ENCODE data around the gene RCAN1.
A peak's percentile ranks its signal among the peaks of the same experiment; 100 is the strongest.

Gene RCAN1

GRCh38 chr21:34603002-34603709 is 11.8 kb downstream of the RCAN1 start:
- CTCF ChIA-PET, result interaction anchor here (0.6 to 5.5 kb wide), 28 partner anchors 9 to 332 kb away, joined by 3 to 44 read pairs (median 4); partner anchors contain the start of genes KCNE1 and KCNE2
- 44% methylated on average over 18 of the region's 19 CpGs for WGBS (ENCODE audit: insufficient coverage)
- POLR2A ChIA-PET, result no interaction called here

DNA sequence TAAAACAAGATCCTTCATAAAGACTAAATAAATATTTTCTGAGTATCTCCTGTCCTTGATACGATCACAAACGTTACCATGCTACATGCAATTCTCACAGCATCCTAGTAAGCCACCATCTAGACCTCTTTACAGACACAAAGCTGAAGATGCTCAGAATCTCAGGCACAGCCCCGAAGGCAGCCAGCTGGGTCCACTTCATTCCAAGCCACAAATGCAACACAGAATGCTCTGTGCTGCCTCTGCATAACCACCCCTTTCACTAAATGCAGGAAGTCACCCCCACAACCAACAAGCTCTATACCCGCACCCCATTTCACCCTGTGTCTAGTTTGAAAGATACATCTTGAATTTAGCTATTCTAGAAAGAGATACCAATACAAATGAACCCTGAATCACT is 12.9 kb downstream of the RCAN1 start:
- ChIA-PET CTCF (interaction anchor here (0.5 to 5.5 kb wide), 16 partner anchors 10 to 1828 kb away, joined by 3 to 44 read pairs (median 5); partner anchors contain the start of genes KCNE1 and KCNE2), POLR2A (no interaction called here)
- WGBS (ENCODE audit: insufficient coverage), result 100% methylated on average over 4 of the region's 4 CpGs
- no peak for DNase-seq
- Histone ChIP-seq H3K27ac (ENCODE audit: insufficient read depth in 1 of 2, low read depth in 1 of 2, low read length in 2 of 2, poor library complexity in 1 of 2, severe bottlenecking in 2 of 2) (no peak overlapping the region), H3K4me3 (ENCODE audit: control insufficient read depth in 1 of 7, extremely low read depth in 1 of 7, insufficient read depth in 4 of 7, low read depth in 2 of 7, low read length in 6 of 7) (no peak overlapping the region), H3K27me3 (replicated peaks in 2 of 5; ENCODE audit: control insufficient read depth in 4 of 5, insufficient read depth in 5 of 5, low read length in 4 of 5) (no peaks in the 10 kb centered on the region), H3K4me1 (ENCODE audit: control extremely low read depth in 1 of 4, control insufficient read depth in 4 of 4, insufficient read depth in 4 of 4, low read length in 3 of 4) (no peaks in the 10 kb centered on the region), H3K36me3 (ENCODE audit: control insufficient read depth in 4 of 4, insufficient read depth in 4 of 4, low read length in 3 of 4) (no peaks in the 10 kb centered on the region), H3K9me3 (ENCODE audit: control extremely low read depth in 1 of 5, control insufficient read depth in 4 of 5, insufficient read depth in 2 of 5, low read depth in 1 of 5, low read length in 4 of 5) (no peaks in the 10 kb centered on the region)

More at GRCh38 chr21:34603002-34603709, 11.8 kb downstream of the RCAN1 start:
- Histone ChIP-seq H3K27me3 (replicated peaks in 2 of 5; ENCODE audit: control insufficient read depth in 4 of 5, insufficient read depth in 5 of 5, low read length in 4 of 5) (no peaks in the 10 kb centered on the region), H3K4me1 (ENCODE audit: control extremely low read depth in 1 of 4, control insufficient read depth in 4 of 4, insufficient read depth in 4 of 4, low read length in 3 of 4) (no peaks in the 10 kb centered on the region), H3K9me3 (ENCODE audit: control extremely low read depth in 1 of 5, control insufficient read depth in 4 of 5, insufficient read depth in 2 of 5, low read depth in 1 of 5, low read length in 4 of 5) (no peaks in the 10 kb centered on the region), H3K36me3 (ENCODE audit: control insufficient read depth in 4 of 4, insufficient read depth in 4 of 4, low read length in 3 of 4) (no peaks in the 10 kb centered on the region), H3K4me3 (ENCODE audit: control insufficient read depth in 1 of 7, extremely low read depth in 1 of 7, insufficient read depth in 4 of 7, low read depth in 2 of 7, low read length in 6 of 7) (no peak overlapping the region), H3K27ac (ENCODE audit: insufficient read depth in 1 of 2, low read depth in 1 of 2, low read length in 2 of 2, poor library complexity in 1 of 2, severe bottlenecking in 2 of 2) (no peak overlapping the region)
- peak; percentile 63 to 83 (median 80) for DNase-seq

DNA sequence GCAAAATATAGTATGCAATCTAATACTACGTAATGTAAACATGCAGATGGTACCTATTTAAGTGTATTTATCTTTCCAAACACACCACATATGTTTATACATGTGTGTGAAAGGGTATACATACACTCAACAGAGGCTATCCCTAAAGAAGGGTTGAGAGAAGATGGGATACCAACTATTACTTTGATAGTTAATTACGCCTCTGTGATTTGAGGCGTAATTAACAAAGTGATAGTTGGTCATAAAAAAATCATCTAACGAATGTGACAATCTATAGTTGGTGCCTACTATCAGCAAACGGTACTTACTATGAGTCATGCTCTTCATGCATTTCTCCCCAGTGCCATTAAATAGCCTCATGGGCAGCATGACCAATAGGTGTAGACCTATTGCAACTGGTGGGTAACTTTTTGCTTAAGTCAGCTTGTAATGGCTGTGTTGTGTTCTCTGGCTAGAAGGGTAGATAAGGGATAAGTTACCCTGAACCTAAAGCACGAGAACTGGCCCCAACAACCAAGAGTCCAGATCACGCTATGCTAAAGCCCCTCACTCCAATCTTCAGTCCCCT is 15.3 kb downstream of the RCAN1 start:
- Histone ChIP-seq H3K4me1 (ENCODE audit: control extremely low read depth in 1 of 4, control insufficient read depth in 4 of 4, insufficient read depth in 4 of 4, low read length in 3 of 4) (no peaks in the 10 kb centered on the region), H3K27me3 (replicated peaks in 2 of 5; ENCODE audit: control insufficient read depth in 4 of 5, insufficient read depth in 5 of 5, low read length in 4 of 5) (no peaks in the 10 kb centered on the region), H3K9me3 (ENCODE audit: control extremely low read depth in 1 of 5, control insufficient read depth in 4 of 5, insufficient read depth in 2 of 5, low read depth in 1 of 5, low read length in 4 of 5) (no peaks in the 10 kb centered on the region), H3K27ac (ENCODE audit: insufficient read depth in 1 of 2, low read depth in 1 of 2, low read length in 2 of 2, poor library complexity in 1 of 2, severe bottlenecking in 2 of 2) (no peak overlapping the region), H3K36me3 (ENCODE audit: control insufficient read depth in 4 of 4, insufficient read depth in 4 of 4, low read length in 3 of 4) (no peaks in the 10 kb centered on the region), H3K4me3 (ENCODE audit: control insufficient read depth in 1 of 7, extremely low read depth in 1 of 7, insufficient read depth in 4 of 7, low read depth in 2 of 7, low read length in 6 of 7) (no peak overlapping the region)
- ChIA-PET CTCF (interaction anchor here (1.7 kb wide), 1 partner anchor 14 kb away, joined by 3 read pairs; no protein-coding TSS in a partner anchor), POLR2A (no interaction called here)
- DNase-seq, result no peak
- WGBS (ENCODE audit: insufficient coverage), result 94% methylated on average over 3 of the region's 7 CpGs

GRCh38 chr21:34598931-34599400 is 15.9 kb downstream of the RCAN1 start:
- POLR2A ChIA-PET, result no interaction called here
- 100% methylated on average over 1 of the region's 4 CpGs for WGBS (ENCODE audit: insufficient coverage)
- Histone ChIP-seq H3K4me3 (ENCODE audit: control insufficient read depth in 1 of 7, extremely low read depth in 1 of 7, insufficient read depth in 4 of 7, low read depth in 2 of 7, low read length in 6 of 7) (no peak overlapping the region), H3K36me3 (ENCODE audit: control insufficient read depth in 4 of 4, insufficient read depth in 4 of 4, low read length in 3 of 4) (no peaks in the 10 kb centered on the region), H3K4me1 (ENCODE audit: control extremely low read depth in 1 of 4, control insufficient read depth in 4 of 4, insufficient read depth in 4 of 4, low read length in 3 of 4) (no peaks in the 10 kb centered on the region), H3K9me3 (ENCODE audit: control extremely low read depth in 1 of 5, control insufficient read depth in 4 of 5, insufficient read depth in 2 of 5, low read depth in 1 of 5, low read length in 4 of 5) (no peaks in the 10 kb centered on the region), H3K27ac (ENCODE audit: insufficient read depth in 1 of 2, low read depth in 1 of 2, low read length in 2 of 2, poor library complexity in 1 of 2, severe bottlenecking in 2 of 2) (no peak overlapping the region), H3K27me3 (replicated peaks in 2 of 5; ENCODE audit: control insufficient read depth in 4 of 5, insufficient read depth in 5 of 5, low read length in 4 of 5) (no peaks in the 10 kb centered on the region)
- no peak for DNase-seq
- CTCF ChIA-PET, result no interaction called here

GRCh38 chr21:34597406-34597805 is 17.5 kb downstream of the RCAN1 start:
- H3K4me3 ChIP-seq (ENCODE audit: control insufficient read depth in 1 of 7, extremely low read depth in 1 of 7, insufficient read depth in 4 of 7, low read depth in 2 of 7, low read length in 6 of 7), result no peak overlapping the region
- CTCF ChIA-PET, result interaction anchor here (1.3 to 1.4 kb wide), 2 partner anchors 15 to 86 kb away, joined by 4 to 5 read pairs; no protein-coding TSS in a partner anchor
- H3K36me3 ChIP-seq (ENCODE audit: control insufficient read depth in 4 of 4, insufficient read depth in 4 of 4, low read length in 3 of 4), result no peaks in the 10 kb centered on the region
- no CpG with 5 or more reads among the region's 5 CpGs for WGBS (ENCODE audit: insufficient coverage)
- no peaks in the 10 kb centered on the region for H3K9me3 ChIP-seq (ENCODE audit: control extremely low read depth in 1 of 5, control insufficient read depth in 4 of 5, insufficient read depth in 2 of 5, low read depth in 1 of 5, low read length in 4 of 5)
- DNase-seq, result no peak
- H3K27me3 ChIP-seq (replicated peaks in 2 of 5; ENCODE audit: control insufficient read depth in 4 of 5, insufficient read depth in 5 of 5, low read length in 4 of 5), result no peaks in the 10 kb centered on the region
- POLR2A ChIA-PET, result no interaction called here
- H3K27ac ChIP-seq (ENCODE audit: insufficient read depth in 1 of 2, low read depth in 1 of 2, low read length in 2 of 2, poor library complexity in 1 of 2, severe bottlenecking in 2 of 2), result no peak overlapping the region
- peaks cover 0 to 5% (median 1%) of the 10 kb centered on the region in 4 experiments for H3K4me1 ChIP-seq (ENCODE audit: control extremely low read depth in 1 of 4, control insufficient read depth in 4 of 4, insufficient read depth in 4 of 4, low read length in 3 of 4)

- CTCF ChIA-PET, result interaction anchor here (0.5 to 1.4 kb wide), 3 partner anchors 14 to 86 kb away, joined by 3 to 5 read pairs (median 4); no protein-coding TSS in a partner anchor
- Histone ChIP-seq H3K4me1 (ENCODE audit: control extremely low read depth in 1 of 4, control insufficient read depth in 4 of 4, insufficient read depth in 4 of 4, low read length in 3 of 4) (peaks cover 0 to 10% (median 4%) of the 10 kb centered on the region in 4 experiments), H3K9me3 (ENCODE audit: control extremely low read depth in 1 of 5, control insufficient read depth in 4 of 5, insufficient read depth in 2 of 5, low read depth in 1 of 5, low read length in 4 of 5) (no peaks in the 10 kb centered on the region), H3K27ac (ENCODE audit: insufficient read depth in 1 of 2, low read depth in 1 of 2, low read length in 2 of 2, poor library complexity in 1 of 2, severe bottlenecking in 2 of 2) (no peak overlapping the region), H3K4me3 (ENCODE audit: control insufficient read depth in 1 of 7, extremely low read depth in 1 of 7, insufficient read depth in 4 of 7, low read depth in 2 of 7, low read length in 6 of 7) (no peak overlapping the region), H3K27me3 (replicated peaks in 2 of 5; ENCODE audit: control insufficient read depth in 4 of 5, insufficient read depth in 5 of 5, low read length in 4 of 5) (no peaks in the 10 kb centered on the region), H3K36me3 (ENCODE audit: control insufficient read depth in 4 of 4, insufficient read depth in 4 of 4, low read length in 3 of 4) (no peaks in the 10 kb centered on the region)
- POLR2A ChIA-PET, result interaction anchor here (0.6 kb wide), 1 partner anchor 1848 kb away, joined by 3 read pairs; no protein-coding TSS in a partner anchor
- WGBS (ENCODE audit: insufficient coverage), result 97% methylated on average over 15 of the region's 18 CpGs
- no peak for DNase-seq
Measured at GRCh38 chr21:34596561-34597271, 18.2 kb downstream of the RCAN1 start.

Data from common myeloid progenitor, CD34-positive (primary cell).